ENCODE data around the gene BOD1. TPM values are rescaled to one million over a fixed set of nuclear protein-coding genes. Genes with fewer than 3 reads are reported as not detected.
A peak's percentile ranks its signal among the peaks of the same experiment; 100 is the strongest.

The BOD1 gene
- total RNA-seq, 2 donors from 2014 or later = 79.3 to 92.9 TPM

- H3K4me1 ChIP-seq (ENCODE audit: control insufficient read depth, insufficient read depth, low read length) = peaks cover 5% of the 10 kb centered on the region
- H3K4me3 ChIP-seq (ENCODE audit: low read length) = peak overlapping the region; percentile 98
- Mint-ChIP-seq H3K4me1 (peaks cover 30% of the 10 kb centered on the region), H3K27ac (peak overlapping the region; percentile 67), H3K27me3 (ENCODE audit: insufficient read depth) (no peaks in the 10 kb centered on the region), H3K9me3 (no peaks in the 10 kb centered on the region), H3K4me3 (peak overlapping the region; percentile 84), H3K36me3 (ENCODE audit: low read depth) (peaks cover 32% of the 10 kb centered on the region)
- H3K36me3 ChIP-seq (ENCODE audit: control insufficient read depth, insufficient read depth, low read length) = peaks cover 41% of the 10 kb centered on the region
- no peak for TF ChIP-seq CTCF (conservative IDR thresholded peaks at IDR 0.05)
- DNase-seq = no peak
- no peak overlapping the region for H3K9ac ChIP-seq (ENCODE audit: extremely low read depth, low read length, poor library complexity, severe bottlenecking)
- H3K27ac ChIP-seq (ENCODE audit: low read depth, low read length) = no peak overlapping the region
- no peaks in the 10 kb centered on the region for H3K27me3 ChIP-seq (ENCODE audit: control insufficient read depth, insufficient read depth, low read length, poor library complexity, severe bottlenecking)
- no peaks in the 10 kb centered on the region for H3K9me3 ChIP-seq (ENCODE audit: control insufficient read depth, low read length)
- 80 to 83% methylated on average over 2 to 7 of the region's 7 CpGs for WGBS, 2 experiments (ENCODE audit: insufficient coverage in 1 of 2, insufficient read length in 1 of 2)
Observed at GRCh38 chr5:173614591-173614990, 1.9 kb downstream of the BOD1 start.

- no peaks in the 10 kb centered on the region for H3K9me3 ChIP-seq (ENCODE audit: control insufficient read depth, low read length)
- peak overlapping the region; percentile 84 for H3K4me3 Mint-ChIP-seq
- no peak for TF ChIP-seq CTCF (conservative IDR thresholded peaks at IDR 0.05)
- H3K27ac Mint-ChIP-seq = peak overlapping the region; percentile 44
- H3K36me3 ChIP-seq (ENCODE audit: control insufficient read depth, insufficient read depth, low read length) = peaks cover 51% of the 10 kb centered on the region
- no peak overlapping the region for H3K9ac ChIP-seq (ENCODE audit: extremely low read depth, low read length, poor library complexity, severe bottlenecking)
- peaks cover 27% of the 10 kb centered on the region for H3K4me1 Mint-ChIP-seq
- H3K27ac ChIP-seq (ENCODE audit: low read depth, low read length) = no peak overlapping the region
- H3K36me3 Mint-ChIP-seq (ENCODE audit: low read depth) = peaks cover 41% of the 10 kb centered on the region
- WGBS, 2 experiments (ENCODE audit: insufficient coverage in 1 of 2, insufficient read length in 1 of 2) = 86 to 93% methylated on average over 7 to 8 of the region's 8 CpGs
- H3K4me1 ChIP-seq (ENCODE audit: control insufficient read depth, insufficient read depth, low read length) = peaks cover 5% of the 10 kb centered on the region
- no peak for DNase-seq
- H3K9me3 Mint-ChIP-seq = no peaks in the 10 kb centered on the region
- H3K27me3 ChIP-seq (ENCODE audit: control insufficient read depth, insufficient read depth, low read length, poor library complexity, severe bottlenecking) = no peaks in the 10 kb centered on the region
- no peaks in the 10 kb centered on the region for H3K27me3 Mint-ChIP-seq (ENCODE audit: insufficient read depth)
- H3K4me3 ChIP-seq (ENCODE audit: low read length) = peak overlapping the region; percentile 98
Observed at GRCh38 chr5:173613433-173614159, 2.9 kb downstream of the BOD1 start.

GRCh38 chr5:173612948-173613347 is 3.5 kb downstream of the BOD1 start:
- Histone ChIP-seq H3K36me3 (ENCODE audit: control insufficient read depth, insufficient read depth, low read length) (peaks cover 58% of the 10 kb centered on the region), H3K27me3 (ENCODE audit: control insufficient read depth, insufficient read depth, low read length, poor library complexity, severe bottlenecking) (no peaks in the 10 kb centered on the region), H3K4me1 (ENCODE audit: control insufficient read depth, insufficient read depth, low read length) (peaks cover 5% of the 10 kb centered on the region), H3K9ac (ENCODE audit: extremely low read depth, low read length, poor library complexity, severe bottlenecking) (no peak overlapping the region), H3K9me3 (ENCODE audit: control insufficient read depth, low read length) (no peaks in the 10 kb centered on the region), H3K27ac (ENCODE audit: low read depth, low read length) (no peak overlapping the region), H3K4me3 (ENCODE audit: low read length) (peak overlapping the region; percentile 98)
- no peak overlapping the region for H3K27ac Mint-ChIP-seq
- H3K4me1 Mint-ChIP-seq = peaks cover 27% of the 10 kb centered on the region
- H3K9me3 Mint-ChIP-seq = no peaks in the 10 kb centered on the region
- peaks cover 47% of the 10 kb centered on the region for H3K36me3 Mint-ChIP-seq (ENCODE audit: low read depth)
- TF ChIP-seq CTCF (conservative IDR thresholded peaks at IDR 0.05) = no peak
- WGBS, 2 experiments (ENCODE audit: insufficient coverage in 1 of 2, insufficient read length in 1 of 2) = 84 to 92% methylated on average over 3 of the region's 3 CpGs
- H3K4me3 Mint-ChIP-seq = no peak overlapping the region
- no peak for DNase-seq
- H3K27me3 Mint-ChIP-seq (ENCODE audit: insufficient read depth) = no peaks in the 10 kb centered on the region

All from endodermal cell (in vitro differentiated cells).